ENCODE data around the gene SRRM5. TPM values are rescaled to one million over a fixed set of nuclear protein-coding genes. Genes with fewer than 3 reads are reported as not detected.

The SRRM5 gene
- polyA plus RNA-seq, 1 experiment: 0.07 TPM

- Histone ChIP-seq H3K4me3 (ENCODE audit: low read depth, low read length) (no peak overlapping the region), H3K27ac (ENCODE audit: low read depth, low read length) (no peak overlapping the region), H3K9me3 (ENCODE audit: control insufficient read depth, insufficient read depth, low read length) (peaks cover 5% of the 10 kb centered on the region; the same call in 1 of the 2 replicates), H3K27me3 (ENCODE audit: control insufficient read depth, insufficient read depth, low read length) (no peaks in the 10 kb centered on the region)
- ChIA-PET CTCF (no interaction called here), POLR2A (no interaction called here)
- 0 out of 2 replicates have a peak, but pooled peaks have one; percentile 1 for TF ChIP-seq CTCF (IDR thresholded peaks at IDR 0.05; ENCODE audit: low read depth, low read length)
- no peak for DNase-seq (ENCODE audit: low read depth, low spot score)
Observed at GRCh38 chr19:43624933-43625332, 13.0 kb downstream of the SRRM5 start.

- peaks cover 5% of the 10 kb centered on the region; the same call in 1 of the 2 replicates for H3K9me3 ChIP-seq (ENCODE audit: control insufficient read depth, insufficient read depth, low read length)
- ChIA-PET CTCF (interaction anchor here (0.5 kb wide), 1 partner anchor 37 kb away, joined by 3 read pairs; no protein-coding TSS in a partner anchor), POLR2A (interaction anchor here (0.5 kb wide), 1 partner anchor 82 kb away, joined by 4 read pairs; no protein-coding TSS in a partner anchor)
- TF ChIP-seq CTCF (IDR thresholded peaks at IDR 0.05; ENCODE audit: low read depth, low read length): no peak
- no peak for DNase-seq (ENCODE audit: low read depth, low spot score)
- no peak overlapping the region for H3K27ac ChIP-seq (ENCODE audit: low read depth, low read length)
- no peak overlapping the region for H3K4me3 ChIP-seq (ENCODE audit: low read depth, low read length)
- H3K27me3 ChIP-seq (ENCODE audit: control insufficient read depth, insufficient read depth, low read length): no peaks in the 10 kb centered on the region
Observed at GRCh38 chr19:43625918-43626579, 14.2 kb downstream of the SRRM5 start.

GRCh38 chr19:43626838-43627237 is 14.9 kb downstream of the SRRM5 start:
- Histone ChIP-seq H3K27ac (ENCODE audit: low read depth, low read length) (no peak overlapping the region), H3K9me3 (ENCODE audit: control insufficient read depth, insufficient read depth, low read length) (peaks cover 5% of the 10 kb centered on the region; the same call in 1 of the 2 replicates), H3K27me3 (ENCODE audit: control insufficient read depth, insufficient read depth, low read length) (peaks cover 3% of the 10 kb centered on the region), H3K4me3 (ENCODE audit: low read depth, low read length) (no peak overlapping the region)
- ChIA-PET CTCF (no interaction called here), POLR2A (interaction anchor here (0.5 kb wide), 1 partner anchor 83 kb away, joined by 4 read pairs; no protein-coding TSS in a partner anchor)
- no peak for TF ChIP-seq CTCF (IDR thresholded peaks at IDR 0.05; ENCODE audit: low read depth, low read length)
- DNase-seq (ENCODE audit: low read depth, low spot score): no peak

GRCh38 chr19:43628646-43629326 is 16.9 kb downstream of the SRRM5 start:
- no peak overlapping the region for H3K27ac ChIP-seq (ENCODE audit: low read depth, low read length)
- DNase-seq (ENCODE audit: low read depth, low spot score): no peak
- H3K27me3 ChIP-seq (ENCODE audit: control insufficient read depth, insufficient read depth, low read length): peaks cover 8% of the 10 kb centered on the region
- ChIA-PET CTCF (no interaction called here), POLR2A (no interaction called here)
- H3K9me3 ChIP-seq (ENCODE audit: control insufficient read depth, insufficient read depth, low read length): peaks cover 5% of the 10 kb centered on the region; the same call in 1 of the 2 replicates
- H3K4me3 ChIP-seq (ENCODE audit: low read depth, low read length): no peak overlapping the region
- no peak for TF ChIP-seq CTCF (IDR thresholded peaks at IDR 0.05; ENCODE audit: low read depth, low read length)

GRCh38 chr19:43631491-43631890 is 19.6 kb downstream of the SRRM5 start:
- no peak for TF ChIP-seq CTCF (IDR thresholded peaks at IDR 0.05; ENCODE audit: low read depth, low read length)
- Histone ChIP-seq H3K4me3 (ENCODE audit: low read depth, low read length) (no peak overlapping the region), H3K27ac (ENCODE audit: low read depth, low read length) (no peak overlapping the region), H3K9me3 (ENCODE audit: control insufficient read depth, insufficient read depth, low read length) (no peaks in the 10 kb centered on the region; the same call in 1 of the 2 replicates), H3K27me3 (ENCODE audit: control insufficient read depth, insufficient read depth, low read length) (peaks cover 16% of the 10 kb centered on the region)
- ChIA-PET POLR2A (no interaction called here), CTCF (no interaction called here)
- no peak for DNase-seq (ENCODE audit: low read depth, low spot score)

Measured in AG04450 (cell line).